Vagina (tissue), 2 donors: ENCODE results near the gene FAM200B. TPM values are rescaled to one million over a fixed set of nuclear protein-coding genes. Genes with fewer than 3 reads are reported as not detected.

Experiments
- DNase-seq, 2 donors: peaks; one replicate each; pipeline ENCODE4 v3.0.0-alpha.2; 2017; ENCODE audit errors: extremely low spot score in 2 of 2
- H3K27ac ChIP-seq: fragments of 200-600 bp; sonication (generic); one replicate; pipeline ENCODE4 v1.5.1; 2019
- H3K27me3 ChIP-seq: fragments of 200-600 bp; sonication (generic); one replicate; pipeline ENCODE4 v1.5.1; 2019
- H3K36me3 ChIP-seq, 2 donors: fragments of 200-600 bp; sonication (generic); one replicate each; pipeline ENCODE4 v1.5.1; 2017 to 2019
- H3K4me1 ChIP-seq: fragments of 200-600 bp; sonication (generic); one replicate; pipeline ENCODE4 v1.5.1; 2019
- H3K4me3 ChIP-seq, 2 donors: fragments of 200-600 bp; sonication (generic); 1 replicate in 1 of 2; 2 replicates in 1 of 2; pipeline ENCODE4 v1.5.1; 2016 to 2019
- H3K9me3 ChIP-seq: fragments of 200-600 bp; sonication (generic); one replicate; pipeline ENCODE4 v1.5.1; 2019
- POLR2A ChIP-seq, 2 donors: fragments of 450-650 bp; IDR thresholded peaks; one replicate each; pipeline ENCODE4 v1.6.1; 2017; ENCODE audit warnings: antibody characterized with exemption in 2 of 2, mild to moderate bottlenecking in 2 of 2, moderate library complexity in 2 of 2
- POLR2AphosphoS5 ChIP-seq, 2 donors: sonication (generic); formaldehyde crosslinking; IDR thresholded peaks; one replicate each; pipeline ENCODE4 v1.9.0; 2017; ENCODE audit warnings: antibody characterized with exemption in 2 of 2, mild to moderate bottlenecking in 2 of 2, low read depth in 1 of 2; ENCODE audit not compliant: insufficient read depth in 1 of 2
- intact Hi-C: fragments of 100-400 bp; cut with DNase I; formaldehyde crosslinking; loops from one replicate; pipeline ENCODE4 v1.15.1; 2023
- total RNA-seq: library from RNA; depleted of rRNA; stranded (reverse); fragments of >200 nt; gene quantifications from one replicate; pipeline ENCODE4 v1.2.3, GENCODE V29; 2016
- TF ChIP-seq, protein P1 (sequence below), 3 experiments: fragments of 450-650 bp in 2 of 3; fragments of 200-600 bp in 1 of 3; sonication (generic) in 1 of 3; IDR thresholded peaks; one replicate each; pipeline ENCODE4 v1.5.1; 2017 to 2019; ENCODE audit warnings: antibody characterized with exemption in 3 of 3, mild to moderate bottlenecking in 2 of 3, moderate library complexity in 2 of 3

Gene FAM200B
- total RNA-seq, 1 donor from 2014 or later = 29.5 TPM

DNA sequence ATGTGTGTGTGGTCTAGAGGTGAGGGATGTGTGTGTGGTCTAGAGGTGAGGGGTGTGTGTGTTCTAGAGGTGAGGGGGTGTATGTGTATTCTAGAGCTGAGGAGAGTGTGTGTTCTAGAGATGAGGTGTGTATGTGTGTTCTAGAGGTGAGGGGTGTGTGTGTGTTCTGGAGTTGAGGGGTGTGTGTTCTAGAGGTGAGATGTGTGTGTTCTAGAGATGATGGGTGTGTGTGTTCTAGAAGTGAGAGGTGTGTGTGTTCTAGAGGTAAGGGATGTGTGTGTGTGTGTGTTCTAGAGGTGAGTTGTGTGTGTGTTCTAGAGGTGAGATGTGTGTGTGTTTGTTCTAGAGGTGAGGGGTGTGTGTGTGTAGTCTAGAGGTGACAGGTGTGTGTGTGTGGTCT lies 22.5 kb downstream of the FAM200B start:
- Histone ChIP-seq H3K4me3 (no peak overlapping the region), H3K4me1 (peaks cover 7% of the 10 kb centered on the region), H3K36me3 (no peaks in the 10 kb centered on the region), H3K27ac (no peak overlapping the region), H3K27me3 (no peaks in the 10 kb centered on the region), H3K9me3 (no peaks in the 10 kb centered on the region)
- intact Hi-C loops = no loop called here
- no peak for DNase-seq
- no peak for TF ChIP-seq POLR2AphosphoS5 (IDR thresholded peaks at IDR 0.05; ENCODE audit: insufficient read depth in 1 of 2, low read depth in 1 of 2)
- TF ChIP-seq, protein P1, sequence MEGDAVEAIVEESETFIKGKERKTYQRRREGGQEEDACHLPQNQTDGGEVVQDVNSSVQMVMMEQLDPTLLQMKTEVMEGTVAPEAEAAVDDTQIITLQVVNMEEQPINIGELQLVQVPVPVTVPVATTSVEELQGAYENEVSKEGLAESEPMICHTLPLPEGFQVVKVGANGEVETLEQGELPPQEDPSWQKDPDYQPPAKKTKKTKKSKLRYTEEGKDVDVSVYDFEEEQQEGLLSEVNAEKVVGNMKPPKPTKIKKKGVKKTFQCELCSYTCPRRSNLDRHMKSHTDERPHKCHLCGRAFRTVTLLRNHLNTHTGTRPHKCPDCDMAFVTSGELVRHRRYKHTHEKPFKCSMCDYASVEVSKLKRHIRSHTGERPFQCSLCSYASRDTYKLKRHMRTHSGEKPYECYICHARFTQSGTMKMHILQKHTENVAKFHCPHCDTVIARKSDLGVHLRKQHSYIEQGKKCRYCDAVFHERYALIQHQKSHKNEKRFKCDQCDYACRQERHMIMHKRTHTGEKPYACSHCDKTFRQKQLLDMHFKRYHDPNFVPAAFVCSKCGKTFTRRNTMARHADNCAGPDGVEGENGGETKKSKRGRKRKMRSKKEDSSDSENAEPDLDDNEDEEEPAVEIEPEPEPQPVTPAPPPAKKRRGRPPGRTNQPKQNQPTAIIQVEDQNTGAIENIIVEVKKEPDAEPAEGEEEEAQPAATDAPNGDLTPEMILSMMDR (IDR thresholded peaks at IDR 0.05) = no peak
- no peak for TF ChIP-seq POLR2A (IDR thresholded peaks at IDR 0.05)

DNA sequence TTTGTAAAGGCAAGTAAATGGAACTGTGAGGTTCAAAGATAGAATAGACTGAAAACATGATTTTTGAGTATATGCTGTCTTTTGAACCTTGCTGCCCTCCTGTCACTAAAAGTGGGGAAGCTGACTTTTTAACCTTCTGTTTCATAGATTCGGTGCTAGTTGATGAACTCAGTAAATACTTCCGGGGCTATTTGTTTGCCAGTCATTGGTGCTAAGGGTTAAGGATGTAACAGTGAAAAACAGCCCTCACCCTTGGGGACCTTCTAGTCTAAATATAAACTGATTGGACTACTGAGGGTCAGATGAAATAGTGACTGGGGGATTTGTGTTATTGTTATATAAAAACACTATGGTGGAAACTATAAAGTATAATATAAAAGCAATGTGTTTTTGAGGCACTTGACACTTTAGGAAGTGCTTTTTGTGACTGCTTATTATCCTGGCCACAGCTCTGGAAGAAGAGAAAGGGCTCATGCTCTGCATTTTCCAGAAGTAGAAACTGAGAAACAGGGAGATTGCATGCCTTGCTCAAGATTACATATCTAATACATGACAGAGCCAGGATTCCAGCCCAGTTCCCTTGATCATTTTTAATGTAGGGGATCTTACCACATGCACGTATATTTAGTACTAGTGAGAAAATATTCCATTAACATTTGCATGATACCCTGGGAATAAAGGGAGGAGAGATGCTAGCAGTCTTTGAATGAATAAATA lies 25.2 kb downstream of the FAM200B start:
- H3K27ac ChIP-seq = peak overlapping the region; percentile 31
- H3K9me3 ChIP-seq = no peaks in the 10 kb centered on the region
- intact Hi-C loops = no loop called here
- no peak for TF ChIP-seq POLR2AphosphoS5 (IDR thresholded peaks at IDR 0.05; ENCODE audit: insufficient read depth in 1 of 2, low read depth in 1 of 2)
- TF ChIP-seq, protein P1 (IDR thresholded peaks at IDR 0.05) = no peak
- TF ChIP-seq POLR2A (IDR thresholded peaks at IDR 0.05) = no peak
- no peak for DNase-seq
- H3K4me3 ChIP-seq = no peak overlapping the region
- no peaks in the 10 kb centered on the region for H3K36me3 ChIP-seq
- no peaks in the 10 kb centered on the region for H3K27me3 ChIP-seq
- peaks cover 7% of the 10 kb centered on the region for H3K4me1 ChIP-seq

DNA sequence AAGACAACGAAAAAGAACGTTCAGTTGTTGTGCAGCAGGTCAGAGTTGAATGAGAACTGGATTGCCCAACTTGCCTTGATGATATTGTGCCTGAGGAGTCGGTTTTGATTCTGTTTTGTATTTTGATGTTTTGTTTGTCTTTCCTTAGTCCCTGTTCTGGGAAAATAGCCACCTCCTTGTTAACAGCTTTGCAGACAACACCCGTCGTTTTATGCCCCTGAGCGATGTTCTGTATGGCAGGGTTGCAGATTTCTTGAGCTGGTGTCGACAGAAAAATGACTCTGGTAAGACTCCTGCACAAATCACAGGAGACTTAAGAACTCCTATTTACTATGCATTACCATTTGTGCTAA lies 25.7 kb downstream of the FAM200B start:
- H3K36me3 ChIP-seq = no peaks in the 10 kb centered on the region
- no peaks in the 10 kb centered on the region for H3K27me3 ChIP-seq
- peaks cover 6% of the 10 kb centered on the region for H3K4me1 ChIP-seq
- TF ChIP-seq POLR2AphosphoS5 (IDR thresholded peaks at IDR 0.05; ENCODE audit: insufficient read depth in 1 of 2, low read depth in 1 of 2) (no peak), POLR2A (IDR thresholded peaks at IDR 0.05) (no peak)
- TF ChIP-seq, protein P1 (IDR thresholded peaks at IDR 0.05) = no peak
- intact Hi-C loops = no loop called here
- H3K4me3 ChIP-seq = no peak overlapping the region
- H3K9me3 ChIP-seq = no peaks in the 10 kb centered on the region
- H3K27ac ChIP-seq = no peak overlapping the region
- no peak for DNase-seq

DNA sequence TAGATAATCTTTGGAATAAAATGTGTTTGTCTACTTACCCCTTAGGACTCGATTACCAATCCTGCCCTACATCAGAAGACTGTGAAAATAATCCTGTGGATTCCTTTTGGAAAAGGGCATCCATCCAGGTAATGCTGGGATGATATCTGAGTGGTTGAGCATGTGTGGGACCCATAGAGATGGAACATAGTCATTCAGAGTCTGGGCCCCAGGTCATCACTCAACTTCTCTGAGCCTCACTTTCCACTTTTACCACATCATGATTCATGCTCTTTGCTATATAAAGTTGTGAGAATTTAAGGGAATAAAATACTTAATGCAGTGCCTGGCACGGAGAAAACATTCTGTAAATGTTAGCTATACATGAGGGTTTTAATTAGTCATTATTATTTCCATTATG lies 30.1 kb downstream of the FAM200B start:
- H3K27me3 ChIP-seq = no peaks in the 10 kb centered on the region
- DNase-seq = no peak
- TF ChIP-seq POLR2A (IDR thresholded peaks at IDR 0.05) (no peak), POLR2AphosphoS5 (IDR thresholded peaks at IDR 0.05; ENCODE audit: insufficient read depth in 1 of 2, low read depth in 1 of 2) (no peak)
- TF ChIP-seq, protein P1 (IDR thresholded peaks at IDR 0.05) = no peak
- no peak overlapping the region for H3K27ac ChIP-seq
- no peaks in the 10 kb centered on the region for H3K4me1 ChIP-seq
- H3K4me3 ChIP-seq = no peak overlapping the region
- intact Hi-C loops = no loop called here
- H3K36me3 ChIP-seq = no peaks in the 10 kb centered on the region
- H3K9me3 ChIP-seq = no peaks in the 10 kb centered on the region

DNA sequence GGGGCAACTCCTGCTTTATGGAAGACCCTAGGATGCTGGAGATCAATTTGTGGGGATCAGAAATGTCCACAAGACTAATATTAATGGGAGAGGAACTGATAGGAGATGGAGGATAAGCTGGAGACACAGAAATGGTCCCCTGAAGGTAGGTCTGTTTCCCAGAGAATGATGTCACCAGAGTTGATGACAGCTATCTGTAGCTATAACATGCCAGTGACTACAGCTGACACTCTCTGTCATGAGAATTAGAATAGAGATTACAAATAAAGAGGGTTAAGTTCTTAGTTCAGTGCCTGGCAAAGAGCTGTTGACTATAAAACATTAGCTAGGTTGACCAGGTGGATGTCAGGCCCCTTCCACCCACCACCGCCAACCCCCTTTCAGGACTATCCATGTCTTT lies 30.6 kb downstream of the FAM200B start:
- TF ChIP-seq POLR2AphosphoS5 (IDR thresholded peaks at IDR 0.05; ENCODE audit: insufficient read depth in 1 of 2, low read depth in 1 of 2) (no peak), POLR2A (IDR thresholded peaks at IDR 0.05) (no peak)
- TF ChIP-seq, protein P1 (IDR thresholded peaks at IDR 0.05) = no peak
- no peaks in the 10 kb centered on the region for H3K27me3 ChIP-seq
- DNase-seq = no peak
- H3K4me1 ChIP-seq = no peaks in the 10 kb centered on the region
- intact Hi-C loops = no loop called here
- no peaks in the 10 kb centered on the region for H3K9me3 ChIP-seq
- H3K4me3 ChIP-seq = no peak overlapping the region
- no peak overlapping the region for H3K27ac ChIP-seq
- H3K36me3 ChIP-seq = no peaks in the 10 kb centered on the region
